GM21786 (cell line): ENCODE measurements around the gene CUL9.

ENCODE experiments used
- ATAC-seq: cut with Tn5 transposase; IDR thresholded peaks from one replicate; pipeline ENCODE4 v1.9.1; 2021; ENCODE audit not compliant: unreplicated experiment

The CUL9 gene

GRCh38 chr6:43226192-43226851, 44.3 kb downstream of the CUL9 start:
- ATAC-seq = no peak

- peak; percentile 51 for ATAC-seq
These were observed 47.2 kb downstream of the CUL9 start, which contains the start of gene DNPH1 for GRCh38 chr6:43228951-43229802. Gene DNPH1, minus strand, starts transcription at chr6:43229481. Its CDS starts 25 bp downstream, at chr6:43229456.

- no peak for ATAC-seq
These were observed 48.0 kb downstream of the CUL9 start for GRCh38 chr6:43229803-43230620.

GRCh38 chr6:43231053-43231452, 49.1 kb downstream of the CUL9 start:
- no peak for ATAC-seq

- ATAC-seq = no peak
These were observed 49.9 kb downstream of the CUL9 start for GRCh38 chr6:43231735-43232450.

GRCh38 chr6:43235841-43236240, 53.8 kb downstream of the CUL9 start:
- ATAC-seq = no peak

- ATAC-seq = no peak
These were observed 57.1 kb downstream of the CUL9 start for GRCh38 chr6:43239054-43239453.

- ATAC-seq = no peak
These were observed 59.0 kb downstream of the CUL9 start for GRCh38 chr6:43240950-43241349.

GRCh38 chr6:43241446-43241845, 59.5 kb downstream of the CUL9 start:
- ATAC-seq = no peak

GRCh38 chr6:43242908-43243663, 61.1 kb downstream of the CUL9 start, which contains the start of gene TTBK1:
Gene TTBK1, plus strand, starts transcription at chr6:43243481. Its CDS starts 3,180 bp downstream, at chr6:43246661.
- no peak for ATAC-seq

- no peak for ATAC-seq
These were observed 61.8 kb downstream of the CUL9 start for GRCh38 chr6:43243664-43244321.

- ATAC-seq = peak; percentile 46
These were observed 64.5 kb downstream of the CUL9 start for GRCh38 chr6:43246301-43247113.

GRCh38 chr6:43247114-43247999, 65.4 kb downstream of the CUL9 start:
- peak; percentile 84 for ATAC-seq

GRCh38 chr6:43248101-43248500, 66.1 kb downstream of the CUL9 start:
- ATAC-seq = no peak

GRCh38 chr6:43248791-43249190, 66.8 kb downstream of the CUL9 start:
- no peak for ATAC-seq

- no peak for ATAC-seq
These were observed 69.0 kb downstream of the CUL9 start for GRCh38 chr6:43250992-43251373.

GRCh38 chr6:43253401-43253800, 71.4 kb downstream of the CUL9 start:
- ATAC-seq = no peak
